Left forelimb (tissue), 1 donor: ENCODE measurements around the gene PLXNA4.

Experiments used
- DNase-seq: peaks from one replicate; pipeline ENCODE4 v3.0.0-alpha.2; 2018; ENCODE audit warnings: low spot score

The PLXNA4 gene

DNA sequence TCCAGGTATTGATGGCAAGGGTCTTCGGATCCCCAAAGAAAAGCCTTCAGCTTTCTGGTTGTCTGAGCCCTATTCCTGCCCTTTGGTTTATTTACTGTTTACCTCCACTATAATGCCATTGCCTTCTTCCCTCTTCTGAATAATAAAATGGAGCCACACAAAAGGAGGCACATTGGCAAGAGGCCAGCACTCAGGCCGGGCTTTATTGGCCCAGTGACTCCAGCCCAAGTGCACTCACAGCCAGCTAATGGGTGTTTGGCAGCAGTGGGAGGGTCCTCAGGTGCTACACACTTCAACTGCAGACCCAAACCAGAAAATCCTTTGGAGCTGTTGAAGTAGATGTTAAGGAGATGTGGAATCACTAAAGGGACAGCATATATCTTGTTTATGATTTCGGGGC, 336.0 kb downstream of the PLXNA4 start:
- DNase-seq = no peak

DNA sequence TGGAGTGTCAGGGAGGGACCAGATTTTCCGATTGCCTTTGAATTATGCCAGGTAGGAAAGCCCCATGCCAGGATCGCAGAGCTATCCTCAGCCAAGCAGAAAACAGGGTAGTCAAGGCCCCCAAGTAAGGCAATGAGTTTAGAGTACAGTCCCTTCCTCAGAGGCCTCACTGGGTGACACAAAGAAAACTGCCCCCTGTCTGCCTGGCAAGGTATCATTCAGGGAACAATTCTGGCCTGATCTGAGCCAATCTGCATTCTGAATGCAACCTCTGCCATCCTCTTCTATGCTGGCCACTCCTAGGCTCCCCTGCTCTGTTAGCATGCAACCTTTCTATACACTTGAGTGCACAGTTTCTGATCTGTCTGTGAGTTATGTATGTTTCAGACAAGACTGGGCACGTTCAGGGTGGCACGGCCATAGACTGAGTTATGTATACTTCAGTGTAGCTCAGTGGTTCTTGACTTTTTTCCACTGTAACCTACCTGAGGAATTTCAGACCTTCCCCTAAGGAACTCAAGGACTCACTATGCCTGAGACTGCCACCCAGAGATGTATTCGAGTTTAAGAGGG, 336.8 kb downstream of the PLXNA4 start:
- DNase-seq = no peak

DNA sequence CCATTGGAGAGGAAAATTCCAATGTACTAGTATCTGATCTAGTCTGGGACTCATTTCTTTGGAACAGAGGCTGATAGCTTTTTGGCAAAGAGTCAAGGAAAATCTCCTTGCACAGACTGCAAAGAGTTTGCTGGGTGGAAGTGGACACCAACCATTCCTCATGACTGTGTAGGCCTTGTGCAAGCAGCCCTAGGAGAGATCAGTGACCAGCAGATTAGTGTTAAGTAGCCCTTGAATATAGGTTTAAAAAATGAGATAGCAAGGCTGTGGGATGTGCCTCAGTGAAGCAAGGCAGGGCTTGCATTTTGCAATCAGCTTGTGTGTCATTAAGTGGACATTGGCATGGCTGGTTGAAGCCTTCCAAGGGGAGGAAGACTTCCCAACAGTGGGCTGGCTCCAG, 341.6 kb downstream of the PLXNA4 start:
- DNase-seq = no peak

DNA sequence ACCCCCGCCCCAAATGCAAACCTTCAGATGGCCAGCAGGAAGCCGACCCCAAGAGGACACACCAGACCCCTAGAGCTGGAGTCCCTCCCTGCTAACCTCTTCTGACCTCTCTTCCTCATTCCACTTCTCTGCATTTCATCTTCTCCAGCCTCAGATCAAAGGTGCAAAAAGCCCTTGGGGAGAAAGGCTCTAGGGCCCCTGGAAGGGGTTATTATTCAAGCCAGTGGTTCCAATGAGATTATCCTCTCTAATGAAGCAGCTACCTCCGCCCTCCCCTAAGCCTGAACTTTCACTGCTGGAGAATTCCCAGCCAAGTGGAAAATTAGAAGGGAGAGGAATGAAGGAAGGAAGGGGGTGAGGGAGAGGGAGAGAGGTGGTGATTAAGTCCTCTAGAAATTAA, 343.9 kb downstream of the PLXNA4 start:
- DNase-seq = no peak

DNA sequence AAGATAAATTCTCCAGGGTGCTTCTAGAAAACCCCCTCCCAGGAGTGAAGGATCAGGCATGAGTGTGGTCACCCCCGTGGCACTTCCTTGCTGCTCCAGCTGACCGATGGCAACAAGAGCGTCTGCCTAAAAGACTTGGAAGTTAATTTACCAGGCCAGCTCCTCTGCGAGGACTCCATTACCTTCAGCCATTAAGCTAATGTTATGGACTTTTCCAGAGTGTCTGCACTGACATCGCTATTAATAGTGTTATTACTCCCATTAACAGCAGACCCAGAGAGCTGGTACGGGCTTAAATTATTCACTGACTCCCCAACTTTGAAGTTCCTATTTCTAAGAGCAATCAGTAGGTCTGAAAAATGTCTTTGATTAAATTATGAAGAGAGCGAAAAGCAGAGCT, 345.8 kb downstream of the PLXNA4 start:
- DNase-seq = no peak

DNA sequence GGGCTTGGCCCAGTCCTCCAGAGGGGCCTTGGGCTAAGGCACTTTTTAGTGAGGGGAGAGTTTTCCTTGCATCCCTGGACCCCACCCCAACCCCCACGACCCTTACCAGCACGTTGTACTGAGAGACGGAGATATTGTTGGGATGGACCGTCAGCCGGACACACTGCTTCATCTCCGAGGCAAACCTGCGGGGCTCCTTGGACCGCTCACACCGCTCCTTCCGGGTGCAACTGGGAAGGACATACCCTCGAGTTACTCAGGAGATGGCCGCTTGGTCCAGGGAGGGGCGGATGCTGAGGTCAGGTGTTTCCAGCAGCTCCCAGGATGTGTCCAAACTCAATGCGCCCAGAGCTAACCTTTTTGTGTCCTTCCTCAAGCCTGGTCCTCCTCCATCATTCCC, 348.0 kb downstream of the PLXNA4 start:
- DNase-seq = no peak

DNA sequence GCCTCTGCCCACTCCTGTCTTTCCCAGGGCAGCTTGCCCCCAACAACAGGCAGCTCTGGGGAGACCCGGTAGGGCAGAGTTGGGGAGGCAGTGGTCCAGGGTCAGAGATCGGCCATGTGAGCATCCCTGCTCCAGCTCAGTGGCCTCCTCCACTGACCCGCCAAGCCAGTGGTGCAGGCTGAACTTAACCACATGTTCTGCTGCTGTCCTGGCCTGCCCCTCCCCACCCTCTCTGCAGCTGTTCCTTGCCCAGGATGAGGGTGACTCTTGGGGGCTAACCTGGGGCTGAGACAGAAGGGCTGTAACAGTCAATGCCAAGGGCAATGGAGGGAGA, 349.3 kb downstream of the PLXNA4 start:
- DNase-seq = no peak

DNA sequence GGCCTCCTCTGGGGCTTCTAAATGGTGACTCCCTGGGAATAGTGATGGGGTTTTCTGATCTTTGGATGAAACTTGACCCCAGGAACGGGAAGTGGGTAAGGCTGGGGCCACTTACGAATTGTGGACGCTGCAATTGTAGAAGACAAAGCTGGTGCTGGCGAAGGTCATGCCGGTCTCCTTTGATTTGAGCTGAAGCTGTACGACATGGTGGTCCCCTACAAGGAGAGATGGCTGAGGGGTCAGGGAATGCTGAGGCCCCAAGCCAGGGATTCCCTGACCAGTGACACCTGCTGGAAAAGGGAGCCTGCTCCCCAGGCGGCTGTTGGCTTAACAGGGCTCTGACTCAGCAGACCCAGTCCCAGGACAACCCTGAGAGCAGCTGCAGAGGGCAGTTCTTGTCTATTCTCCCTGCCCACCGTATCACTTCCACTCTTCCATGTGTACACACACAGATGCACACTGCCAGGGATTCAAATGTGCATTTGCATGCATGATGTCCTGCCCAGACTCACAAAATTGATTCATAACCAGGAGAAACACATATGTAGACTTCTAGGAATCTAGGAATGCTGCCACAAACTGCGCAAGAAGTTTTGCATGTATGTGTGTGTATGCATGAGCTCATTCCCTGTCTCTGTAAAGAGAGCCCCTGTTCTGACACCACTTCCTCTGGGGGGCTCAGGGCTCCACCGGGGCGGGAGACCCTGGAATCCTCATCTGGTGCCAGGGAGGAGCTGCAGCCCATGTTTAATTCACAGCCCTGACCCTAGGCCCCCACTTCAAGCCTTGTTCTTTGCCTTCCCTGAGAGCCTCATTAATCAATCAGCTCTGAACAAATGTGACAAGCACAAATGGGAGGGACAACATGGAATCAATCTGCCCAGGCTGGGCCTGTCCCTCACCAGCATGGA, 350.0 kb downstream of the PLXNA4 start:
- no peak for DNase-seq

DNA sequence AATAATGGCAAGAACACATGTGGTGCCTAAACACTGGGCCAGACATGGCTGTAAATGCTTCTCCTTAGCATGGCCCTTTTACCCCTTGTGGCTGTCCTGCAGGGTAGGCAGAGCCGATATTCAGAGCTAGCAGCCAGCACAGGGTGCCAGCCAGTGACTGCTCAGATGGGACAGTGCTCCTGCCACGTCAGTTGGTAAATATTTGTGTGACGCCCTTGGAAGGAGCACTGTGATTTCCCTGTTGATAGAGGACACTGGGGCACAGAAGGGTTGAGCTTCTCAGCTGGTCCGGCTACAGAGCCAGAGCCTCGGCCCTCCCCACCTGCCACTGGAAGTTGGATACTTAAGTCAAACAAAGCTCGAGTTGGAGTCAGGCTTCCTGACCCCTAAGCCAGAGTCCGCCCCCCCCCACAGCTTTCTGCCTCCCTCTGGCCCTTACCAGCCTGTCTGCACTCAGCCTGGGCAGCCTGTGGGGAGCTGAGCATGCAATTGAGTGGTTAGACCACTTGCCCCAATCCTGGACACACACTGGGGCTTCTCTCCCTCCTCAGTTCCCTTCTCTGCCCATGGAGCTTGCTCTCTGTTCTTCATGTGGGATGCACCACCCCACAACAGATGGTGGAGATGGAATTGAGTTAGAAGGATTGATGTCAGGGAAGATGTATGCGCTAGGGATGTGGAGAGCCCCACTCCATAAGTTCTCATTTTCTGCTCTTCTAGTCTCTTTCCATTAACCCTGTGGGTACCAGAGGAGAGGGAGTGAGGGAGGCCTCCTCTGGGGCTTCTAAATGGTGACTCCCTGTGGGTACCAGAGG, 350.8 kb downstream of the PLXNA4 start:
- DNase-seq = no peak

DNA sequence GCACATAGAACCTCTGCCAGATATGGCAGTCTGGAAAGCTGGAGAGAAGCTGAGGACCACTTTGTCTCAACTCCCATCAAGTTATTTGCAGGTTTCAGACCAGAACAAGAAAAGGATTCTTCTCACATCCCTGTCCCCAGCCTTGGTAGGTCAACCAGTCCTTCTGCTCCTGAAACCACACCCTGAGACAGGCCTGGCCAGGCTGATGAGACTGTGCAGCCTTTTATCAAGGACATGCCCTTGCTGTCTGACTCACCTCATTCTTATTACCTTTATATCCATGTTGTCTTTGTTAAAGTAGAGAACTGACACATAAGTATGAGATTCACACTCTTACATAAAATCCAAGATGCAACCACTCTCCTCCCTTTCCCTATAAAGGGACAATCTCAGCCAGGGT, 354.9 kb downstream of the PLXNA4 start:
- no peak for DNase-seq

DNA sequence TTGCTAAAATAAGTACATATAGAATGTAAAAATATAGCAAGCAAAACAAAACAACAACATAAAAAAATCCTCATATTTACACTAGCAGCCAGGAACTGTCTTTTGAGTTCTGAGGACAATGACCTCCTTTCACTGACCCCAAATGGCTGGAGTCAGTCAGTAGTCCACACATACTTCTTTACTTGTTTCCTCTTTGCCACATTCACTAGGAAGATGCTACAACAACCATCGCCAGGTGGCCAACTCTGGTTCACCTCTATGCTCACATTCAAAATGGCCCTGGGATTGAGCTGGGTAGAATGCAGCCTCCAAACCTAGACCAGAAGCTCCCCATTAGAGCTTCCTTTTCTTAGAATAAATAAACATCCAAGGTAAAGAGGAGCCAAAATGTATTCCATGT, 356.2 kb downstream of the PLXNA4 start:
- DNase-seq = no peak

DNA sequence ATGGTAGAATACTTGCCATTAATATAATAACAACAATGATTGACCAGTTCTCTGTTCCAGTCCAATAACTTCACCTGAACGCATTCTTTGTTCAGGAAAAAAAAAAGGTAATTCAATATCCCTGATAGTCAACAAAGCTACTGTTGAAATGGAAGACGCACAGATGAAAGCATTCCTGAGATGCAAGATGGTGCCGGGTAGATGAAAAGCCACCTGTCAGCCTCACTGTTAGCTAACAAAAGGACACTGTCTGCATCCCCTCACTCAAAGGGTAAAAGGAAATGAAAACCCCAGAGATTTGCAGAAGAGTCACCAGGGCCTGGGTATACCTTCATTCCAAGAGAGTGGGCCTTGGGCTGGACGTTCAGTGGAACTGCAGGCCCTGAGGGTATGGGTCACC, 357.4 kb downstream of the PLXNA4 start:
- DNase-seq = no peak

DNA sequence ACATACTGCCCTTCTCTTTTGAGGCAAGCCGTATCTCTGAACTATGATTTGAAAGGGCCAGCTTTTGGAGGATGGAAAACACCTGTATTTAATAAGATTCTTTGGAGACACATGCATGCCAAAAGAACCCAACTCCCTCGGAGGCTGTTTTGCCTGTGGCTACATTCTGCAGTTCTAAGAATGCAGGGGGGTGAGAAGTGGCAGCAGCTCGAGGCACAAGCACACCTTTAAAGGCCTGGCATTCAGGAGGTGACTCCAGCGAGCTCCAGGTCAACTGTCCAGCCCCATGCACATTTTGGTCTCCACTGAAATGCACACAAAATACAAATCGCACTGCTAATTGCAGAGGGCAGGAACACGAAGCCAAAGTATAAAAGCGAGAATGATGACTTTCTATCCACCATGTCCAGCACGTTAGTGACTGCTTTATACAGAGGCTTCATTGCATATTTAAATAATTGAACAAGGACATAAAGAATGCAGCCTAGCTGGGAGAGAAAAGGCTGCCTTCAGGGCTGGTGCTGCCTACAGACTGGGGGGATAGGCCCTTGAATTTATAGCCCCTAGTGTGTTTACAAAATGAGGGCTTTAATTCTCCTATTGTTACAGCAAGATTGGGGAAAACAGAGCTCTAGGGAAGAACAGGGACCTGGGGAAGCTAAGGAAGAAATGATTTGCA, 359.3 kb downstream of the PLXNA4 start:
- DNase-seq = no peak

DNA sequence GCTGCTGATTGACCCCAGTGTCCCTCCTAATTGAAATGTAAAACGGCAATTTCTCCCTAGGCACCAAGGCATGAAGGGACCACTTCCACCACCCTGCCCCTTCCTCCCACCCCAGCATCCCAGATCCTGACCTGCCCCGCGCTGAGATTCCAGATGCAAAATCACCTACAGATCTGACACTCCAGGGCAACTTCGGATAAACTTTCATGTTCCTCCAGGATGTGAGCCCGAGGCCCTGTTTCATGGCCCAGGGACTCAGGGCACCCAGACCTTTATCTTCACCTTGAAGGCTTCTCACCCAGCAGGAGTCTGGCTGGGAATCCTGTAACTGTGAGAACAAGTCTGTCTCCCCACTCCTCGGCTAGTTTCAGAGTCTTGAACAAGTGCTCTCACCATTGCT, 361.8 kb downstream of the PLXNA4 start:
- DNase-seq = no peak

DNA sequence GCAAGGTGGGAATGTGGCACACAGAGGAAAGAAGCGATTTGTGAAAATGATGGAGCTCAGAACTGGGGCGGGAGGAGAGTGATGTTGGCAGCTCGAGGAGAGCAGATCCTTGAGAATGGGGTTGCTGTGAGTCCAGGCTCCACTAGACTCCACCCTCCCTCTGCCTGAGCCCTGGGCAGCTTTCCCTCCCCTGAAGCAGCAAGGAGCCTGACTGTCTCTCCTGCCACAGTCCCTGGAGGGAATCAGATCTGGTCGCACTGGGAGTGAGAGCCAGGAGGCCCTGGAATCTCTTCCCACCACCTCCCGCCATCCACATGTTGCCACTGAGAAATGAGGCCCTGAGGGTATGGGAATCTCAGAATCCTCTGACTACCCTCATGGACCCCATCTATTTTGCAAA, 362.7 kb downstream of the PLXNA4 start:
- DNase-seq = no peak

DNA sequence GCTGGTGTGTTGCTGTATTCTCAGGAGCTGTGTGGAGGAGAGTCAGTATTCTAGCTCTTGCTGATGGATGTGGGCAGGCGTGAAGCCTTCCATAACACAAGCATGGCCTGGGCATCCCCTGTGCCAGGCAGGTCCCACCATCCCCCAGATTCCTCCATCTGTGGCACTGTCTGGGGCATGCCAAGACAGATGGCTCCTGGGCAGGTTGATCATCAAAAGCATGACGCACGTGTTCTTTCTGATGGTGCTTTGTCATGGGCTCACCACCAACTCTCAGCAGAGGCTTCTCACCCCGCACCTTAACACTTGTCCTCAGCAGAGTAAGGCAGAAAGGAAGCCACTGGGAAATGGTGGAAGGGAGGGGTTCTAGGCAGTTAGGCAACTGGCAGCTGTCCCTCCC, 364.3 kb downstream of the PLXNA4 start:
- no peak for DNase-seq

DNA sequence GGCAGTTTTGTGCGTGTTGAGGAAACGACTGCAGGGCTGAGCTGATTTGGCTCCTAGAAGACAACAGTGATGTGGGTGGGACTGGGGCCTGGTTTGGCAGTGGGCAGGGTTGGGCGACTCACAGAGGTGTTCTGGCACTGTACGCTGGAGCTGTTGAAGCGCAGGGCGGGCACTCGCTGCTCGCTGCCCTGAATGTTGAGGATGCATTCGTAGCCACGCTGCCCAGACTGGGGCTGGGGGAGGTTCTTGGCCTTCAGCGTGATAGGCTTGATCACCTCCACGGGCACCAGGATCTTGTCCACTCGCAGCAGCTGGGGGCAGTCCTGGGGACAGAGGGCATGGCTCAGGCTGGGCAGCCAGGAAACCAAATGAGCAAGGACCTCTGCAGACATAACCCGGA, 365.4 kb downstream of the PLXNA4 start:
- no peak for DNase-seq

DNA sequence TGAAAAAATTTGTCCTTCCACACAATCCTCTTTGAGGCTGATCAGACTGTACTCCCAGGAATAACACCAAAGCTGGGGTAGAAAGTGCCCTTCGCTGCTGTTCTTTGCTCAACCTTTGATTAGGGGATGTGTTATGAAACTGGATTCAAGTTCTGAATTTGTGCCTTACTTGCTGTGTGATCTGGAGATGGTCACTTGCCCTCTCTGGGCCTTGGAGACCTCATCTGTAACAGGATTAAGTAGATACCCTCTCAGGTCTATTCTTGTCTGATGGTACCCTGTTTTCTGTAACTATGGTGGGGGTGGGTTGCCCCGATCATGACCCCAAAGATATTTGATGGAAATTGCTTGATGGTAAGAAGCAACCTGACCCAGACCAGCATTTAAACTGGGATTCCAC, 368.5 kb downstream of the PLXNA4 start:
- DNase-seq = no peak

DNA sequence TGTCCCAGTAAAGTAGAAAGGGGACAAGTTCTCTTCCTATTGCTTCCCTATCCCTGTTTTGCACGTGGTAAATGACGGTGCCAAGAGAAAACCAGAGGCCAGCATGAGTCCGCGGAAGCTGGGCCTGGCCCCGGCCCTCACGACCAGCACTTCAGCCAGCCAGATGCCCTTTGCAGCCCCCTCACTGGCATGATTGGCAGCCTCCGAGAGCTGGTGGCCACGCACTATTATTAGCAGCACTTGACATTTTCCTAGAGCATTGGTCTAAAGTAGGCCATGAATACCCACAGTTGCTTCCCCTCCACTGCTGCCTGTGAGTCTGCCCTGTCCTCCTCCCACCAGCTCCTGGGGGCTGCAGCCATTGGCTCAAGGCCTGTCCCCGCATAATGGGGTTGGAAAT, 369.1 kb downstream of the PLXNA4 start:
- DNase-seq = no peak

DNA sequence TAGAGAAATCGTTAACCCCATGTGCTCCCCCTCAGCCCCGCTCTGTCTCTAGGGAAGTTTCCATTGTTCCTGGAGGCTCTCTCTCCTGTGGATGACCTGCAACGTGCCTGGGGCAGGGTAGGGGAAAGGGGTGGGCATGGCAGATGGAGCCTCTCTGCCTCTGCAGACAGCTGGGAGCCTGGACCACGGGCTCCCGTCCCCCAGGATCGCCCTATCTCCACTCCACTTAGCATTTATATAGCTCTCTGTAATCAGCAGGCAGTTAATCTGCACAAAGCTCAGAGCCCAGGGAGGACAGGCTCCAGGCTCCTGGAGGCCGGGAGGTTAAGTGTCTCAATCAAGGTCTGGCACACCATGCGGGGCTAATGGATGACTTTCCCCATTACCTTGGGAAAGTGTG, 369.7 kb downstream of the PLXNA4 start:
- no peak for DNase-seq

DNA sequence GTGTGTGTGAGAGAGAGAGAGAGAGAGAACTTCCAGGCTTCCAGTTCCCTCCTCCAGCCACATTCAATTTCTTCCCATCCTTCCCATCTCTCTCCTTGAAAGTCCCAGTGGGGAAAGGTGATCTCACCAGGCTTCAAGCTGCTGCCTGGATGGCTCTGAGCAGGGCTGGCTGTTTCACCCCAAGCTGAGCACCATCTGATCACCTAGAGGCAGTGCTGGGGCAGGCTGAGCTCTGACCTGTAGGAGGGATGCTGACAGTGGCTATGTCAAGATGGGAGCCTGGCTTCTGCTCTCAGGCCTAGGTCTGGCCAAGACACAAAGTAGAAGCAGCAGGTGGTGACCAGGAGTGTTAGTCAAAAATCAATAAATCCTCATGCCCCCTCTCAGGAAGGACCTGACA, 370.8 kb downstream of the PLXNA4 start:
- no peak for DNase-seq

DNA sequence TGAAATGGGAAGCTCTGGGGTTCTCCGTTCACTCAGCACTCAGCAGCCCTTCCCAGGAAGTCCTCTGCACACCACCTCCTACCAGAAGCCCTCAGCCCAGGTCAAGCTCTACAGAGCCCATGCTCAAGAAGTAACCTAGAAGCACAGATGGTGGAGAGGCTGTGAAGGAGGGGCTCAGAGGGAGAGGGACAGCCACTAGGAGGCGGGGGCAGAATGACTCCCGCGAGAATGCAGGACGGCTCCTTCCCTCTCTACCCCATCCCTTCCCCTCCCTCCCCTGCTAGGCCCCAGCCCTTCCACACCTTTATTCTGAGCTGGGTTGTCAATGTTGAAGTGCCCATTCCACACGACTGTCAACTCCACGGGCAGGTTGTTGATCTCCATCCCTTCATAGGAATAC, 373.2 kb downstream of the PLXNA4 start:
- no peak for DNase-seq

DNA sequence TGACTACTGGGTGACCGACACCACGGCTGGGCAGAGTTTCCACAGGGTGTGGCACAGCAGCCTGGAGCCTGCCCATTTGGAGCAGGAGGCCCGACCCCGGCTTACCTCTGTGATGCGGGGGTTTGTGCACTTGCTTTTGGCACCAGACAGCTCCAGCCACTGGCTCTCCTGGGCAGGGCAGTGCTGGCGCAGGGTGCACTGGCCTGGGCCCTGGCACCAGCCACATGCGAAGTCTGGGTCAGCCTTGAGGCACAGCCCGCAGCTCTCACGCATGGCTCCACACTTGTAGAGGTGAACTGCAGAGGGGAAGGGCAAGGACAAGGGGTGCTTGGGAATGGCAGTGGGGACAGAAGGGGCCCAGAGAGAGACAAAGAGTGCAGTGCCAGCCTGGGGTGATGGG, 373.7 kb downstream of the PLXNA4 start:
- no peak for DNase-seq
